ENCODE measurements around the gene TTC16.
A peak's percentile ranks its signal among the peaks of the same experiment; 100 is the strongest.

The TTC16 gene

GRCh38 chr9:127715470-127716337 lies at the start of gene TTC16, which contains the start of gene PTRH1:
TTC16 (plus strand) TSS chr9:127716079; CDS start chr9:127716146, 67 bp downstream.
PTRH1 (minus strand) TSS chr9:127715663; CDS start chr9:127715639, 24 bp downstream.
- in situ Hi-C loops (cut with HindIII; ENCODE audit: low pct_unique_long_range_greater_than_20kb, low sequenced_read_pairs), result no loop called here
- no peak for TF ChIP-seq JUND (IDR thresholded peaks at IDR 0.05; ENCODE audit: low read depth)
- DNase-seq (ENCODE audit: low read depth in 1 of 2, low spot score in 1 of 2), result peak; percentile 98 to 99

- TF ChIP-seq JUND (IDR thresholded peaks at IDR 0.05; ENCODE audit: low read depth), result no peak
- no peak for DNase-seq (ENCODE audit: low read depth in 1 of 2, low spot score in 1 of 2)
- in situ Hi-C loops (cut with HindIII; ENCODE audit: low pct_unique_long_range_greater_than_20kb, low sequenced_read_pairs), result no loop called here
These were observed 48.6 kb upstream of the TTC16 start for GRCh38 chr9:127667127-127667844.

GRCh38 chr9:127667906-127668305 lies 48.0 kb upstream of the TTC16 start:
- in situ Hi-C loops (cut with HindIII; ENCODE audit: low pct_unique_long_range_greater_than_20kb, low sequenced_read_pairs), result no loop called here
- DNase-seq (ENCODE audit: low read depth in 1 of 2, low spot score in 1 of 2), result no peak
- no peak for TF ChIP-seq JUND (IDR thresholded peaks at IDR 0.05; ENCODE audit: low read depth)

GRCh38 chr9:127673234-127673633 lies 42.6 kb upstream of the TTC16 start:
- TF ChIP-seq JUND (IDR thresholded peaks at IDR 0.05; ENCODE audit: low read depth), result no peak
- no peak for DNase-seq (ENCODE audit: low read depth in 1 of 2, low spot score in 1 of 2)
- in situ Hi-C loops (cut with HindIII; ENCODE audit: low pct_unique_long_range_greater_than_20kb, low sequenced_read_pairs), result no loop called here

- DNase-seq (ENCODE audit: low read depth in 1 of 2, low spot score in 1 of 2), result no peak
- no peak for TF ChIP-seq JUND (IDR thresholded peaks at IDR 0.05; ENCODE audit: low read depth)
- in situ Hi-C loops (cut with HindIII; ENCODE audit: low pct_unique_long_range_greater_than_20kb, low sequenced_read_pairs), result no loop called here
These were observed 39.2 kb upstream of the TTC16 start for GRCh38 chr9:127676638-127677037.

GRCh38 chr9:127679506-127679905 lies 36.4 kb upstream of the TTC16 start:
- in situ Hi-C loops (cut with HindIII; ENCODE audit: low pct_unique_long_range_greater_than_20kb, low sequenced_read_pairs), result no loop called here
- DNase-seq (ENCODE audit: low read depth in 1 of 2, low spot score in 1 of 2), result no peak
- no peak for TF ChIP-seq JUND (IDR thresholded peaks at IDR 0.05; ENCODE audit: low read depth)

- DNase-seq (ENCODE audit: low read depth in 1 of 2, low spot score in 1 of 2), result no peak
- in situ Hi-C loops (cut with HindIII; ENCODE audit: low pct_unique_long_range_greater_than_20kb, low sequenced_read_pairs), result no loop called here
- TF ChIP-seq JUND (IDR thresholded peaks at IDR 0.05; ENCODE audit: low read depth), result no peak
These were observed 35.7 kb upstream of the TTC16 start for GRCh38 chr9:127680226-127680625.

- no peak for TF ChIP-seq JUND (IDR thresholded peaks at IDR 0.05; ENCODE audit: low read depth)
- no peak for DNase-seq (ENCODE audit: low read depth in 1 of 2, low spot score in 1 of 2)
- in situ Hi-C loops (cut with HindIII; ENCODE audit: low pct_unique_long_range_greater_than_20kb, low sequenced_read_pairs), result no loop called here
These were observed 35.0 kb upstream of the TTC16 start for GRCh38 chr9:127680846-127681245.

GRCh38 chr9:127682351-127683136 lies 33.3 kb upstream of the TTC16 start:
- peak in 1 of 2 experiments; percentile 22 for DNase-seq (ENCODE audit: low read depth in 1 of 2, low spot score in 1 of 2)
- in situ Hi-C loops (cut with HindIII; ENCODE audit: low pct_unique_long_range_greater_than_20kb, low sequenced_read_pairs), result no loop called here
- TF ChIP-seq JUND (IDR thresholded peaks at IDR 0.05; ENCODE audit: low read depth), result no peak

GRCh38 chr9:127683723-127684122 lies 32.2 kb upstream of the TTC16 start:
- in situ Hi-C loops (cut with HindIII; ENCODE audit: low pct_unique_long_range_greater_than_20kb, low sequenced_read_pairs), result no loop called here
- DNase-seq (ENCODE audit: low read depth in 1 of 2, low spot score in 1 of 2), result no peak
- no peak for TF ChIP-seq JUND (IDR thresholded peaks at IDR 0.05; ENCODE audit: low read depth)

GRCh38 chr9:127684576-127684975 lies 31.3 kb upstream of the TTC16 start:
- no peak for TF ChIP-seq JUND (IDR thresholded peaks at IDR 0.05; ENCODE audit: low read depth)
- DNase-seq (ENCODE audit: low read depth in 1 of 2, low spot score in 1 of 2), result no peak
- in situ Hi-C loops (cut with HindIII; ENCODE audit: low pct_unique_long_range_greater_than_20kb, low sequenced_read_pairs), result no loop called here

Measured in T47D (cell line).